Measurements from ENCODE around the gene FBXO28. TPM values are rescaled to one million over a fixed set of nuclear protein-coding genes. Genes with fewer than 3 reads are reported as not detected.

FBXO28 gene
- total RNA-seq, 1 experiment from 2014 or later: 45.8 TPM

- Histone ChIP-seq H3K4me1 (ENCODE audit: insufficient read depth, low read length, poor library complexity, severe bottlenecking) (no peaks in the 10 kb centered on the region), H3K9me3 (ENCODE audit: low read depth, low read length, poor library complexity, severe bottlenecking) (no peaks in the 10 kb centered on the region), H3K27me3 (replicated peaks; ENCODE audit: insufficient read depth, low read depth, low read length, poor library complexity) (no peaks in the 10 kb centered on the region), H3K27ac (ENCODE audit: low read depth, low read length, poor library complexity, severe bottlenecking) (no peak overlapping the region), H3K36me3 (ENCODE audit: insufficient read depth, low read length, poor library complexity, severe bottlenecking) (no peaks in the 10 kb centered on the region), H3K4me3 (ENCODE audit: low read depth, low read length, poor library complexity, severe bottlenecking) (no peak overlapping the region)
- intact Hi-C loops (cut with micrococcal nuclease; ENCODE audit: unreplicated experiment): no loop called here
- ChIA-PET POLR2A (ENCODE audit: low non-redundant PET) (no interaction called here), CTCF (no interaction called here)
- no peak for DNase-seq (ENCODE audit: low spot score)
- TF ChIP-seq EZH2 (IDR thresholded peaks at IDR 0.05; ENCODE audit: borderline replicate concordance, low read depth, low read length, poor library complexity, severe bottlenecking) (no peak), CTCF (conservative IDR thresholded peaks at IDR 0.05; ENCODE audit: low read depth, low read length) (no peak)
- BruUV-seq (replicated peaks): no TSS peak
Observed at GRCh38 chr1:224092601-224093000, 21.3 kb upstream of the FBXO28 start.

GRCh38 chr1:224095339-224095738 is 18.6 kb upstream of the FBXO28 start:
- H3K4me1 ChIP-seq (ENCODE audit: insufficient read depth, low read length, poor library complexity, severe bottlenecking): no peaks in the 10 kb centered on the region
- ChIA-PET POLR2A (ENCODE audit: low non-redundant PET) (no interaction called here), CTCF (no interaction called here)
- H3K4me3 ChIP-seq (ENCODE audit: low read depth, low read length, poor library complexity, severe bottlenecking): no peak overlapping the region
- H3K27ac ChIP-seq (ENCODE audit: low read depth, low read length, poor library complexity, severe bottlenecking): no peak overlapping the region
- no TSS peak for BruUV-seq (replicated peaks)
- no peaks in the 10 kb centered on the region for H3K36me3 ChIP-seq (ENCODE audit: insufficient read depth, low read length, poor library complexity, severe bottlenecking)
- TF ChIP-seq CTCF (conservative IDR thresholded peaks at IDR 0.05; ENCODE audit: low read depth, low read length) (no peak), EZH2 (IDR thresholded peaks at IDR 0.05; ENCODE audit: borderline replicate concordance, low read depth, low read length, poor library complexity, severe bottlenecking) (no peak)
- intact Hi-C loops (cut with micrococcal nuclease; ENCODE audit: unreplicated experiment): no loop called here
- H3K9me3 ChIP-seq (ENCODE audit: low read depth, low read length, poor library complexity, severe bottlenecking): no peaks in the 10 kb centered on the region
- no peaks in the 10 kb centered on the region for H3K27me3 ChIP-seq (replicated peaks; ENCODE audit: insufficient read depth, low read depth, low read length, poor library complexity)
- DNase-seq (ENCODE audit: low spot score): no peak

GRCh38 chr1:224095867-224096266 is 18.0 kb upstream of the FBXO28 start:
- intact Hi-C loops (cut with micrococcal nuclease; ENCODE audit: unreplicated experiment): no loop called here

More at GRCh38 chr1:224095867-224096266, 18.0 kb upstream of the FBXO28 start:
- BruUV-seq (replicated peaks): no TSS peak
- Histone ChIP-seq H3K4me1 (ENCODE audit: insufficient read depth, low read length, poor library complexity, severe bottlenecking) (no peaks in the 10 kb centered on the region), H3K27me3 (replicated peaks; ENCODE audit: insufficient read depth, low read depth, low read length, poor library complexity) (no peaks in the 10 kb centered on the region), H3K9me3 (ENCODE audit: low read depth, low read length, poor library complexity, severe bottlenecking) (no peaks in the 10 kb centered on the region), H3K4me3 (ENCODE audit: low read depth, low read length, poor library complexity, severe bottlenecking) (no peak overlapping the region), H3K36me3 (ENCODE audit: insufficient read depth, low read length, poor library complexity, severe bottlenecking) (no peaks in the 10 kb centered on the region), H3K27ac (ENCODE audit: low read depth, low read length, poor library complexity, severe bottlenecking) (no peak overlapping the region)
- CTCF ChIA-PET: no interaction called here
- POLR2A ChIA-PET (ENCODE audit: low non-redundant PET): no interaction called here
- TF ChIP-seq EZH2 (IDR thresholded peaks at IDR 0.05; ENCODE audit: borderline replicate concordance, low read depth, low read length, poor library complexity, severe bottlenecking) (no peak), CTCF (conservative IDR thresholded peaks at IDR 0.05; ENCODE audit: low read depth, low read length) (no peak)
- no peak for DNase-seq (ENCODE audit: low spot score)
